ENCODE data around the gene TEF.

TEF gene

DNA sequence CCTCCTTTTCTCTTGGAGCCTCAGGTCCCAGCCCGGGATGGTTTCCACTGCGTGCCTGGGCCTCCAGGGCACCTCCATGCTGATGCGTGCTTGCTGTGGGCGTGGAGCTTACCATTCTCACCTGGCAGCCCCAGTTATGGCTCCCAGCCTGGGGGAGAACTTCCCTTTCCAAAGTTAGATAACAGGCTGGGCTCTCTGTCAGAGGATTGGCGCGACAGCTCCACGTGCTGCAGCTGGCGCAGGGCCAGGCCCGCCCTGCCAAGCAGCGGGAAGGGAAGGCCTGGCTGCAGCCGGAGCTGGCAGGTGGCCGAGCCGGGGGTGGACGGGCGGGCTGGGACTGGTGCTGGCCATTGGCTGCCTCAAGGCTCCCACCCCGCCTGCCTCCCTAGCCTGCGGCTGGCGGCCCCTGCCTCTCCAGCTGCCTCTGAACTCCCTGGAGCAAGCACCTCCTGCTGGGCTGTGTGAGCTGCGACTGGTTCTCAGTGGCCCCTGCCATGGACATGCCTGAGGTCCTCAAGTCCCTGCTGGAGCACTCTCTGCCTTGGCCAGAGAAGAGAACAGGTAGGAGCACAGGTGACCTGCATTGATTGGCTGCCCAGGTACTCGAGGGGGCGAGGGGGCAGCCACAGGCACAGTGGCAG lies 14.6 kb upstream of the TEF start:
- H3K4me3 ChIP-seq, result peak overlapping the region; percentile 69
- DNase-seq (ENCODE audit: low spot score), result peak; percentile 97
- H3K27ac ChIP-seq, result peak overlapping the region; percentile 71 to 82
- TF ChIP-seq, protein P1, sequence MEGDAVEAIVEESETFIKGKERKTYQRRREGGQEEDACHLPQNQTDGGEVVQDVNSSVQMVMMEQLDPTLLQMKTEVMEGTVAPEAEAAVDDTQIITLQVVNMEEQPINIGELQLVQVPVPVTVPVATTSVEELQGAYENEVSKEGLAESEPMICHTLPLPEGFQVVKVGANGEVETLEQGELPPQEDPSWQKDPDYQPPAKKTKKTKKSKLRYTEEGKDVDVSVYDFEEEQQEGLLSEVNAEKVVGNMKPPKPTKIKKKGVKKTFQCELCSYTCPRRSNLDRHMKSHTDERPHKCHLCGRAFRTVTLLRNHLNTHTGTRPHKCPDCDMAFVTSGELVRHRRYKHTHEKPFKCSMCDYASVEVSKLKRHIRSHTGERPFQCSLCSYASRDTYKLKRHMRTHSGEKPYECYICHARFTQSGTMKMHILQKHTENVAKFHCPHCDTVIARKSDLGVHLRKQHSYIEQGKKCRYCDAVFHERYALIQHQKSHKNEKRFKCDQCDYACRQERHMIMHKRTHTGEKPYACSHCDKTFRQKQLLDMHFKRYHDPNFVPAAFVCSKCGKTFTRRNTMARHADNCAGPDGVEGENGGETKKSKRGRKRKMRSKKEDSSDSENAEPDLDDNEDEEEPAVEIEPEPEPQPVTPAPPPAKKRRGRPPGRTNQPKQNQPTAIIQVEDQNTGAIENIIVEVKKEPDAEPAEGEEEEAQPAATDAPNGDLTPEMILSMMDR (IDR thresholded peaks at IDR 0.05), result no peak

DNA sequence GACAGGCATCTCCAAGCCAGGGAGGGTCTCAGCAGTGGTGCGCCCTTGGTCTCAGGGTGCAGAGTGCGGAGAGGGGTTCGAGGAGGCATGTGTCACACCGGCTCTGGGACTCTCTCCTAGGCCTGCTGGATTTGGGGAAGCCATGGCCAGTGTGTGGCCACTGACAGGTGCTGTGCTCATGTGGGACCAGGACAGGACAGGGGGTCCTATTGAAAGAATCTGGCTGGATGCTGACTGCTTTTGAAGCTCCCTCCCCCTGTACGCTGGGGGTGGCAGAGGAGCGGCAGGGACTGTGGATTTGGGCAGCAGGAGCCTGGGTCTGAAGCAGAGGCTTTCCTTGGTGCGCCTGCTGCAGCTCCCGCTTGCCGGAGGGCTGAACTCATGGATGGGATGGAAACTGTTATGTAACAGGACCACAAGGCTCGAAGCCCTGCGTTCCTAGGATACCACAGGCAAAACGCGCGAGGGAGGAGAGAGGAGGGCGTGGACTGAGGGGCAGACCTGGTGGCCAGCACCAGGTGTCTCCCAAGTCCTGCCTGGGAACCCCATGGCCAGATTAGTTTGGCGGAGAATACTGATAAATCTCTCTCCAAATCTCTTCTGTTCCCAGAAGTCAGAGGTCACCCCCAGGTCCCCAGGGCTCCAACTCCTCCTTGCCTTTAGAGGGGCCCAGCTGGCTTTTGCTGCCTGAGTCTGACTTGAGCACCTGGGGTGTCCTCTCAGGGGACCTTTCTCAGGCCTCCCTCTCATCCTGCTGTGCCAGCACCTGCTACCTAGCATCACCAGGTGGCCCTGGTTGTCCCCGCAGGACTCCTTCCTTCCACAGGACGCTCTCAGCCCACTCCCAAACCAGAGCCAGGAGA lies 13.8 kb upstream of the TEF start:
- TF ChIP-seq, protein P1 (IDR thresholded peaks at IDR 0.05), result no peak
- peak overlapping the region; percentile 69 for H3K4me3 ChIP-seq
- no peak for DNase-seq (ENCODE audit: low spot score)
- H3K27ac ChIP-seq, result peak overlapping the region; percentile 71 to 82

DNA sequence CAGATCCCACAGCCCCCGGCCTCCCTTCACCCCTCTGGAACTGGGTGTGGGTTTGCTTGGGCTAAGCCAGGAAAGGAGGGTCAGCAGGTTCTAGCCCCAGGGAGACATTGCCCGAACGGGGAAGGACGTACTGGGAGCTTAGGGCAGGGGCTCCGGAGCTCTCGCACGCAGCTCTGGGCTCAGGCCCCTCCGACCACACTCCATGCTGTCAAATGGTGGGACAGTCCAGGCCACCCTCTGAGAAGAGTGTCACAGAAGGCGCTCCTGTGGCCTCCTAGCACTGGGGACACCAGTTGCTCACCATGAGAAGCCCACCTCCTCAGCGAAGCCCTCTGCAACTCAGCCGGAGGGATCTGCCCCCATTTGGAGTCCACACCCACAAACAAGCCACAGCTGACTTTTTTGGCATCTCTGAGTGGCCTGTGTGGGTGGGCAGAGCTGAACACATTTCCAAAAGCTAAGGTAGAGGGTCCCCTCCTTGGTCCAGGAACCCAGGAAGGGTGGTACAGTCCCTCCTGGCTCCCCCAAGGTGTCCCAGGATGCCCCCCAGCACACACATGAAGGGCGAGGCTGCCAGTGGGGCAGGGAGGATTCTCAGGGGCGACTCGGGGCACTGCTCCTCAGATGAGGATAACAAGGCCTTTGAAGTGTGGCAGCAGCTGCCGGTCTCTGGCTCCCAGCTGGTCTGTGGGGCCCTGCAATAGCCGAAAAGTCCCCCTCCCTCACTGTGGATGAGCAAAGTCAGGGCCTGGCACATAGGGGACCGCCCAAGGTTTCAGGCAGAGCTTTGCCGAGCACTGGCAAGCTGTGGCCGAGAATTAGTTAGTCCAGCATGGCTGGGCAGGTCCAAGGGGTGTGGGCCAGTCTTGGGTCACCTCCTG lies 13.0 kb upstream of the TEF start:
- Histone ChIP-seq H3K27ac (peak overlapping the region; percentile 71 to 82), H3K4me3 (peak overlapping the region; percentile 69)
- TF ChIP-seq, protein P1 (IDR thresholded peaks at IDR 0.05), result no peak
- DNase-seq (ENCODE audit: low spot score), result no peak

DNA sequence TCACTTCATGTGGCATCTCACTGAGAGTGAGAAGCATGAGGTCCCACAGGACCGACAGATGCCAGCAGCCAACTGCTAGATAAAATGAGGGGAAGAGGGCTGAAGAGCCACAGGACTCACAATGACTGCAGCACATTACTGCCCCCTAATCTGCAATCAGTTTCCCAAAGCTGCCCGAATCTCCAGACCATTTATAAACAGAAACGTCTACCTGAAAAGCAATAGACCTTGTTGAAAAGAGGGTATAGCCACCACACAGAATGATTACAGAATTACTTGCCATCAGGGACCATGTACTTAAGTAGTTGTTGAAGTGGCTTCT lies 12.4 kb upstream of the TEF start:
- TF ChIP-seq, protein P1 (IDR thresholded peaks at IDR 0.05), result no peak
- Histone ChIP-seq H3K4me3 (peak overlapping the region; percentile 69), H3K27ac (peak overlapping the region; percentile 71 to 82)
- DNase-seq (ENCODE audit: low spot score), result no peak

DNA sequence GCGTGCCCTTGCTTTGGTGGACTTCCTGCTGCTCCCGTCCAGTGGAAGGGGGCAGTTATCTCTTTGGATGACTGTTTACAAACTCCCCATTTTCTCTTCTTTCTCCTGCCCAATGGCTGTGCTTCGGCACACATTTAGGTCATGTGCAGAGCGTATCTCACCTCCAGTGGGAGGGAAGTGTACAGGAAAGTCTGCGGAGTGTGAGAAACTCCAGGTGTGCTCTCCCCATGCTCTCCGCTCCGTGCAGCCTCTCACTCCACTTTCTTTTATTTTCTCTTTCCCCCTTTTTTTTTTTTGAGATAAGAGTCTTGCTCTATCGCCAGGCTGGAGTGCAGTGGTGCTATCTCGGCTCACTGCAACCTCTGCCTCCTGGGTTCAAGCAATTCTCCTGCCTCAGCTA lies 11.9 kb upstream of the TEF start:
- no peak overlapping the region for H3K4me3 ChIP-seq
- no peak overlapping the region for H3K27ac ChIP-seq
- TF ChIP-seq, protein P1 (IDR thresholded peaks at IDR 0.05), result no peak
- no peak for DNase-seq (ENCODE audit: low spot score)

DNA sequence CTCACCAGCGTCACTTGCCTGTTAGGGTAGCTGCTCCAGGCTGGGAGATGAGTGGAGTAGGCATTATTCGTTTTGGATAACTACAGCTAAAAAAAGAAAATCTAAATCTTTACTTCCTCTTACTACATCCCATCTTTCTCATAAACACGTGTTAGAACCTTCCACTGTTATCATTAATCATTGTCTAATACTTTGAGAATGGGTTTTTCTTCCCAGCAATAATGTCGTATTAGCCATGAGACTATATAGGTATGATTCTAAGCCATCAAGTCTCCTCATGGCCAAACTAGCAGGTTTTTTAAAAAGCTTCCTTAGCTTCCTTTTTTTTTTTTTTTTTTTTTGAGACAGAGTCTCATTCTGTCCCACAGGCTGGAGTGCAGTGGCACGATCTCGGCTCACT lies 3.9 kb upstream of the TEF start:
- TF ChIP-seq, protein P1 (IDR thresholded peaks at IDR 0.05), result no peak
- H3K4me3 ChIP-seq, result no peak overlapping the region
- no peak for DNase-seq (ENCODE audit: low spot score)
- no peak overlapping the region for H3K27ac ChIP-seq
